DND-41 (cell line): ENCODE data around the gene IL1RAPL2.

Experiments used
- ATAC-seq: fragments of 200-7000 bp; cut with Tn5 transposase; 3 replicates; pipeline ENCODE4 v1.9.1; 2021; ENCODE audit warnings: low read depth; ENCODE audit not compliant: insufficient read depth
- DNase-seq: peaks from one replicate; pipeline ENCODE4 v3.0.0-alpha.2; 2020
- H2AFZ ChIP-seq: 2 replicates; pipeline ENCODE4 v1.6.0; 2012; ENCODE audit warnings: low read depth, low read length
- H3K27ac ChIP-seq: 2 replicates; pipeline ENCODE4 v1.5.1; 2012; ENCODE audit warnings: low read length, inconsistent platforms
- H3K27me3 ChIP-seq: fragments of 200-600 bp; sonication (generic); 2 replicates; pipeline ENCODE4 v1.6.0; 2012; ENCODE audit warnings: low read length, mild to moderate bottlenecking, inconsistent platforms; ENCODE audit not compliant: insufficient read depth, poor library complexity
- H3K36me3 ChIP-seq: 2 replicates; pipeline ENCODE4 v1.5.1; 2012; ENCODE audit warnings: low read length, inconsistent platforms; ENCODE audit not compliant: insufficient read depth
- H3K4me1 ChIP-seq: 2 replicates; pipeline ENCODE4 v1.5.1; 2012; ENCODE audit warnings: mild to moderate bottlenecking, low read length; ENCODE audit not compliant: insufficient read depth
- H3K4me2 ChIP-seq: 2 replicates; pipeline ENCODE4 v1.6.0; 2012; ENCODE audit warnings: mild to moderate bottlenecking, moderate library complexity, low read length, inconsistent platforms; ENCODE audit not compliant: insufficient read depth
- H3K4me3 ChIP-seq, 2 experiments: fragments of 200-600 bp in 1 of 2; shearing (Covaris generic) in 1 of 2; 2 replicates each; pipeline ENCODE4 v1.5.1; 2012 to 2016; ENCODE audit warnings: inconsistent platforms in 2 of 2, low read length in 2 of 2, mild to moderate bottlenecking in 2 of 2, low read depth in 1 of 2, moderate library complexity in 1 of 2
- H3K79me2 ChIP-seq: 2 replicates; pipeline ENCODE4 v1.6.0; 2012; ENCODE audit warnings: low read length, inconsistent platforms; ENCODE audit not compliant: insufficient read depth
- H3K9ac ChIP-seq: 2 replicates; pipeline ENCODE4 v1.6.0; 2012; ENCODE audit warnings: low read depth, mild to moderate bottlenecking, inconsistent platforms, low read length, moderate library complexity
- H3K9me3 ChIP-seq: 2 replicates; pipeline ENCODE4 v1.5.1; 2012; ENCODE audit warnings: low read length, moderate library complexity, mild to moderate bottlenecking, inconsistent platforms; ENCODE audit not compliant: insufficient read depth, severe bottlenecking
- H4K20me1 ChIP-seq: 2 replicates; pipeline ENCODE4 v1.6.0; 2012; ENCODE audit warnings: low read length; ENCODE audit not compliant: insufficient read depth
- EZH2 ChIP-seq: IDR thresholded peaks from 3 replicates; pipeline ENCODE4 v1.6.1; 2012; ENCODE audit warnings: borderline replicate concordance, low read depth, mild to moderate bottlenecking, moderate library complexity, low read length, inconsistent platforms; ENCODE audit not compliant: severe bottlenecking
- TF ChIP-seq, protein P1 (sequence below): IDR thresholded peaks from 2 replicates; pipeline ENCODE4 v1.5.1; 2012; ENCODE audit warnings: borderline replicate concordance, low read length, moderate library complexity, mild to moderate bottlenecking; ENCODE audit not compliant: poor library complexity, severe bottlenecking; ENCODE audit errors: extremely low read depth

IL1RAPL2 gene

DNA sequence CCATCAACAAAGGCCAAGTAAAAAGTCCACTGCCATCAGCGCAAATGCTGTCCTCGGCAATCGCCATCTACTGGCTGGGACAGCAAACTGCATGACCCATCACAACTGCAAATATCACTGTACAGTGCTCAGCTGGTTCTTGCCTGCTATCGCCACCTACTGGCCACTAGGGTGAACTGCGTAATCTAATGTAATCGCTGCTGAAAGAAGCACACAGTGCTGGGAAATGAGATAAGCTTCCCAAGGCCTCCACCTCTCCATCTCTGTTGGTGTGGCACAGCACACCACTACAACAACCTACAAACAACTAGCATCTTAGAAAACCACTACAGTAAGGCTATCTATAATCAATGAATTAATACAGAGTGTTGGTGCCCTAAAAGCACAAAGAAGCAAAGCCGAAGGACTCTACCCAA, 356.2 kb downstream of the IL1RAPL2 start:
- DNase-seq: peak; percentile 60
- H3K27ac ChIP-seq: no peak overlapping the region
- 0 out of 2 replicates have a peak overlapping the region, but pooled peaks have one; percentile 9 for H2AFZ ChIP-seq
- no peaks in the 10 kb centered on the region for H3K27me3 ChIP-seq
- H4K20me1 ChIP-seq: no peaks in the 10 kb centered on the region
- no peak overlapping the region for H3K4me3 ChIP-seq
- no peak overlapping the region for H3K9ac ChIP-seq
- ATAC-seq: peak; percentile 81
- H3K4me1 ChIP-seq: no peaks in the 10 kb centered on the region
- H3K79me2 ChIP-seq: no peaks in the 10 kb centered on the region
- TF ChIP-seq, protein P1, sequence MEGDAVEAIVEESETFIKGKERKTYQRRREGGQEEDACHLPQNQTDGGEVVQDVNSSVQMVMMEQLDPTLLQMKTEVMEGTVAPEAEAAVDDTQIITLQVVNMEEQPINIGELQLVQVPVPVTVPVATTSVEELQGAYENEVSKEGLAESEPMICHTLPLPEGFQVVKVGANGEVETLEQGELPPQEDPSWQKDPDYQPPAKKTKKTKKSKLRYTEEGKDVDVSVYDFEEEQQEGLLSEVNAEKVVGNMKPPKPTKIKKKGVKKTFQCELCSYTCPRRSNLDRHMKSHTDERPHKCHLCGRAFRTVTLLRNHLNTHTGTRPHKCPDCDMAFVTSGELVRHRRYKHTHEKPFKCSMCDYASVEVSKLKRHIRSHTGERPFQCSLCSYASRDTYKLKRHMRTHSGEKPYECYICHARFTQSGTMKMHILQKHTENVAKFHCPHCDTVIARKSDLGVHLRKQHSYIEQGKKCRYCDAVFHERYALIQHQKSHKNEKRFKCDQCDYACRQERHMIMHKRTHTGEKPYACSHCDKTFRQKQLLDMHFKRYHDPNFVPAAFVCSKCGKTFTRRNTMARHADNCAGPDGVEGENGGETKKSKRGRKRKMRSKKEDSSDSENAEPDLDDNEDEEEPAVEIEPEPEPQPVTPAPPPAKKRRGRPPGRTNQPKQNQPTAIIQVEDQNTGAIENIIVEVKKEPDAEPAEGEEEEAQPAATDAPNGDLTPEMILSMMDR: peak; percentile 93
- TF ChIP-seq EZH2: no peak
- H3K9me3 ChIP-seq: no peaks in the 10 kb centered on the region
- no peaks in the 10 kb centered on the region for H3K36me3 ChIP-seq
- no peak overlapping the region for H3K4me2 ChIP-seq

DNA sequence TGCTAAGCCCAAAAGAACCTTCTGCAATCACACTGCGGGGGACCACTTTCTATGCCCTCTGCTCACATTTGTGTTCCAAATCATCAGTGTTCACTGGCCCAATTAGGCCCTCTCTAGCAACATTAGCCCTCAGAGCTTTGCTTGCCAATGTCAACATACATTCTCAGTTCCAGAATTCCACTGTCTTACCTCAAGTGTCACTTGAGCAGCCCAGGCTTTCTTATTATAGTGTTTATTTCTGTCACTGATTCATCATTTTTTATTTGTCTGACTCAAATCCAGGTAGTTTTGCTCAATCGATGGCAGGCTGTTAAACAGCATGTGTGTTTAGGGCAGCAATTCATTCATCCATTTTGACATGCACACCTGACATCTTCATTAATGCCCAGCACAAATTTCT, 363.3 kb downstream of the IL1RAPL2 start:
- Histone ChIP-seq H3K4me1 (no peaks in the 10 kb centered on the region), H3K36me3 (no peaks in the 10 kb centered on the region), H3K79me2 (no peaks in the 10 kb centered on the region), H3K9me3 (no peaks in the 10 kb centered on the region), H4K20me1 (no peaks in the 10 kb centered on the region), H3K27me3 (no peaks in the 10 kb centered on the region), H3K27ac (no peak overlapping the region), H3K9ac (no peak overlapping the region), H2AFZ (no peak overlapping the region), H3K4me2 (no peak overlapping the region), H3K4me3 (no peak overlapping the region)
- DNase-seq (no peak), ATAC-seq (no peak)
- TF ChIP-seq, protein P1: no peak
- TF ChIP-seq EZH2: no peak

DNA sequence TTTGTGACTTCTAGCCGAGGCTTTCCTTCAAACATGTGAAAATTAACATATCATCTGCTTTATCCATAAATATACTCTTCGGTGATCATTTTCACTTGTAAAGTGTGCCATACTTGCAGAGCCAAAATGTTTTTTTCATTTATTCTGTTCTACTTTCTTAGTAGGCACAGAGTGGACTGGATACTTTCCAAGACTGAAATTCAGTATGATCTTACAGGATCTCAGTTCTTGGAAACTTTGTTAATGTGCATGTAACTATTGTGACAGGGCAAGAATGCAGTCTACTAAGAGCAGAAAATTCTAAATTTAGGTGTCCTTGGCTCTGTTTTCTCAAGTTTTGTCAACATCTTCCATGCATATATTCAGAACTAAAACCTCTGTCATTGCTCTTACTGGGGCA, 369.6 kb downstream of the IL1RAPL2 start:
- no peak overlapping the region for H3K9ac ChIP-seq
- no peaks in the 10 kb centered on the region for H3K9me3 ChIP-seq

More for the DNA sequence above, 369.6 kb downstream of the IL1RAPL2 start:
- no peak overlapping the region for H2AFZ ChIP-seq
- TF ChIP-seq, protein P1: no peak
- no peak for TF ChIP-seq EZH2
- no peak overlapping the region for H3K4me2 ChIP-seq
- H4K20me1 ChIP-seq: no peaks in the 10 kb centered on the region
- no peaks in the 10 kb centered on the region for H3K4me1 ChIP-seq
- H3K79me2 ChIP-seq: no peaks in the 10 kb centered on the region
- DNase-seq: no peak
- no peak overlapping the region for H3K4me3 ChIP-seq
- no peak for ATAC-seq
- H3K27me3 ChIP-seq: no peaks in the 10 kb centered on the region
- H3K27ac ChIP-seq: no peak overlapping the region
- H3K36me3 ChIP-seq: no peaks in the 10 kb centered on the region
